Psoas muscle (tissue), 8 donors: ENCODE data around the gene FAM229A. TPM values are rescaled to one million over a fixed set of nuclear protein-coding genes. Genes with fewer than 3 reads are reported as not detected.

Experiments used
- ATAC-seq, 4 donors: fragments of 200-7000 bp; cut with Tn5 transposase; one replicate each; pipeline ENCODE4 v1.9.1; 2020; ENCODE audit warnings: moderate library complexity in 3 of 4, mild to moderate bottlenecking in 2 of 4
- DNase-seq, 2 donors: peaks; one replicate each; pipeline ENCODE4 v3.0.0-alpha.2; 2020
- H3K27ac ChIP-seq: fragments of 200-600 bp; one replicate; pipeline ENCODE4 v1.8.0; 2022
- H3K27me3 ChIP-seq, 3 donors: fragments of 200-600 bp in 1 of 3; one replicate each; pipeline versions ENCODE4 v1.6.1 to v1.8.0; 2013 to 2022; ENCODE audit warnings: low read length in 2 of 3, mild to moderate bottlenecking in 2 of 3, moderate library complexity in 1 of 3; ENCODE audit not compliant: insufficient read depth in 3 of 3
- H3K36me3 ChIP-seq, 2 donors: fragments of 200-600 bp in 1 of 2; one replicate each; pipeline versions ENCODE4 v1.6.1 to v1.8.0; 2013 to 2022; ENCODE audit warnings: low read depth in 1 of 2, mild to moderate bottlenecking in 1 of 2, moderate library complexity in 1 of 2; ENCODE audit not compliant: insufficient read depth in 1 of 2
- H3K4me1 ChIP-seq: fragments of 200-600 bp; one replicate; pipeline ENCODE4 v1.8.0; 2022
- H3K4me3 ChIP-seq: fragments of 200-600 bp; one replicate; pipeline ENCODE4 v1.8.0; 2022; ENCODE audit warnings: mild to moderate bottlenecking
- H3K9me3 ChIP-seq: fragments of 200-600 bp; one replicate; pipeline ENCODE4 v1.8.0; 2022
- WGBS, 3 donors: extraction: QIAGEN DNeasy Blood & Tissue Kit; methylation state at CpG; one replicate each; pipeline versions ENCODE4 v1.1.6 to v1.1.7; 2013; 5-methylcytosine and 5-hydroxymethylcytosine counted together
- intact Hi-C, 2 donors: fragments of 100-400 bp; cut with DNase I; formaldehyde crosslinking; loops; one replicate each; pipeline versions ENCODE4 v1.11.0 to v1.14.2; 2022
- polyA plus RNA-seq, 3 donors: library from polyadenylated mRNA; stranded (reverse); fragments of 200-250 nt; gene quantifications; one replicate each; pipeline ENCODE4 v1.2.3, GENCODE V29; 2013
- total RNA-seq, 4 donors: library from RNA; stranded (reverse); fragmentation: NEBNext Ultra II Directional in 2 of 4; extraction: Animal tissue kit (Norgen Biotek cat#: 25700) in 2 of 4; gene quantifications; one replicate each; pipeline versions ENCODE4 v1.2.1 to v1.2.4, GENCODE V29; 2021 to 2023
- TF ChIP-seq, protein P1 (sequence below): fragments of 200-600 bp; IDR thresholded peaks from one replicate; pipeline ENCODE4 v1.8.0; 2022; ENCODE audit warnings: antibody characterized with exemption
- donor health status: healthy with polysubstance abuse.
- donor health status: DM: no; HTN: no; CAD: no; lungs with moderate emphysema.
- donor health status: Bipolar disorder and iron deficiency.
- donor health status: healthy.
- donor health status: DM: yes; HTN: yes; CAD: no.
- donor health status: DM: no; HTN: no; CAD: no.
- donor health status: DM: no; HTN: no; CAD: no.
- donor health status: DM: yes; HTN: yes; CAD: no.

Gene FAM229A
- total and polyA plus RNA-seq, 7 donors: 0.98 to 4.0 (median 1.9) TPM

DNA sequence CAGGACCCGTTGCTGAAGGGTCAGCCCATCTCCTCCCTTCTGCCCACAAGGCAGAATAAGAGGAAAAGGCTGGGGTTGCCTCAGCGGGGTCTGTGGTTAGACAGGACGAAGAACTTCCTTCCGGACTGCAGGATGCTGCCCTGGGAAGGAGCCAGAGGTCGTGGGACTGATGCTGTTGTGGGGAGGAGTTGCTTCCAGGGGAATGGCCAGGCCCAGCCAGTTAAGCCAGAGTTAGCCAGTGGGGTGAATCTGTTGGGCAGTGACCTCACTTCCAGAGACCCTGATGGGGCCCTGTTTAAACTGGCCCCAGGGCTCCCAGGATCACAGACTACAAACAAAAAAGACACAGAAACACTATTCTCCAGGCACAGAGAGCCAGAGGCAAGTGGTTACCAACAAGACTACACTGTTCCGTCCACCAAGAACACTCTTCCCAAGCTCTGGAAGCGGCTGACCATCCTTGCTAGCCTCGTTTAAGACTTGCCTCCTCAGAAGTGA lies 13.0 kb downstream of the FAM229A start:
- H3K27me3 ChIP-seq: no peaks in the 10 kb centered on the region
- WGBS, 3 donors: 53 to 63% (median 58%) methylated on average over 8 of the region's 8 CpGs
- H3K4me3 ChIP-seq: no peak overlapping the region
- no peak for ATAC-seq
- H3K4me1 ChIP-seq: peaks cover 17% of the 10 kb centered on the region
- H3K36me3 ChIP-seq: peaks cover 0 to 10% of the 10 kb centered on the region in 2 donors
- TF ChIP-seq, protein P1, sequence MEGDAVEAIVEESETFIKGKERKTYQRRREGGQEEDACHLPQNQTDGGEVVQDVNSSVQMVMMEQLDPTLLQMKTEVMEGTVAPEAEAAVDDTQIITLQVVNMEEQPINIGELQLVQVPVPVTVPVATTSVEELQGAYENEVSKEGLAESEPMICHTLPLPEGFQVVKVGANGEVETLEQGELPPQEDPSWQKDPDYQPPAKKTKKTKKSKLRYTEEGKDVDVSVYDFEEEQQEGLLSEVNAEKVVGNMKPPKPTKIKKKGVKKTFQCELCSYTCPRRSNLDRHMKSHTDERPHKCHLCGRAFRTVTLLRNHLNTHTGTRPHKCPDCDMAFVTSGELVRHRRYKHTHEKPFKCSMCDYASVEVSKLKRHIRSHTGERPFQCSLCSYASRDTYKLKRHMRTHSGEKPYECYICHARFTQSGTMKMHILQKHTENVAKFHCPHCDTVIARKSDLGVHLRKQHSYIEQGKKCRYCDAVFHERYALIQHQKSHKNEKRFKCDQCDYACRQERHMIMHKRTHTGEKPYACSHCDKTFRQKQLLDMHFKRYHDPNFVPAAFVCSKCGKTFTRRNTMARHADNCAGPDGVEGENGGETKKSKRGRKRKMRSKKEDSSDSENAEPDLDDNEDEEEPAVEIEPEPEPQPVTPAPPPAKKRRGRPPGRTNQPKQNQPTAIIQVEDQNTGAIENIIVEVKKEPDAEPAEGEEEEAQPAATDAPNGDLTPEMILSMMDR: no peak
- intact Hi-C loops: no loop called here
- peak overlapping the region; percentile 30 for H3K27ac ChIP-seq
- peak; percentile 56 to 65 for DNase-seq
- no peaks in the 10 kb centered on the region for H3K9me3 ChIP-seq

DNA sequence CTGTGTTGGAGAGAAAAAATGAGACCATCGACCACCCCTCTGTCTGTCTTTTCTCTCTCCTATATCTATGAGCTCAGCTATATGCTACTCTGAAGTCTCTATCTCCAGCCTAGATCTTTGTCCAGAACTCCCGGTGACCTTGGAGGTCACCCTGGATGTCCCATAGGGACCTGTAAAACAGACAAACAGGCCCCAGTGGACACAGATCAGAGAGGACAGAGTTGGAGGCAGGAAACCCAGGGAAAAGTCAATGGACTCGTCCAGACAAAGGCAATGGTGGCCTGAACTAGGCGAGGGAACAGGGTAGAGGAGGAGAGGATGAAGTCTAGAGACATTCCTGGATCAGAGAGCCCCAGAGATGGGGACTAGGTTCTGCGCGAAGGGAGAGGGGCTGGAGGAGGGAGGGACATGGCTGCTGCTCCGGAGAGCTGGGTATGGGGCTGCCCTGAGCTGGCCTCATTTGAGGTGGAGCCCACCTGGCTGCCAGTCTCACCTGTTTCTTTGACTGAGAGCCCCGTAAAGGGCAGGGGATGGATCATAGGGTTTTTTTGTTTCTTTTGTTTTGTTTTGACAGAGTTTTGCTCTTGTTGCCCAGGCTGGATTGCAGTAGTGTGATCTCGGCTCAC lies 15.6 kb downstream of the FAM229A start:
- WGBS, 3 donors: 75 to 84% (median 76%) methylated on average over 9 of the region's 9 CpGs
- H3K27me3 ChIP-seq: no peaks in the 10 kb centered on the region

DNA sequence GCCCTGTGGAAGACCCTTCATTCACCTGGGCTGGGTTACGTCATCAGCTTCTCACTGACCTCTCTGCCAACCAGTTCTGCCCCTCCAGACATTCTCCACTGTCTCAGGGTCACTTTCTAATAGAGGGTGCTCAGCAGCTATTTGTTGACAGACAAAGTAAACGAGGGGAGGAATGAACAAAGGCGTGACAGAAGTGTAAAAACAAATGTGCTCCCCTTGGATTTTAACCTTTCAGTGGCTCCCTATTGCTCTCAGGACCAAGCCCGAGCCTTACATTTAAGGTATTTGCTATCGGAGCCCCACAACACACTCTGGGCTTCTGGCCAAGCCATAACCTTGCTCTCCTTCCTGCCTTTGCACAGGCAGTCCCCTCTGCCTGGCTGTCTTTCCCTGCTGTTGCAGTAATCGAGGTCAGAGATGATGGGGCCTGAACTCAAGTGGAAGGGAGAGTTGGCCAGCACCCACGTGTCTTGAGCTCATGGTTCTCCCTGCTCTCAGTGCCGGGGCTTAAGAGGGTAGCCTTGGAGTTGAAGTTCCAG lies 16.9 kb downstream of the FAM229A start:
- 54 to 63% (median 57%) methylated on average over 8 of the region's 8 CpGs for WGBS, 3 donors
- Histone ChIP-seq H3K27me3 (no peaks in the 10 kb centered on the region), H3K4me1 (no peaks in the 10 kb centered on the region), H3K9me3 (no peaks in the 10 kb centered on the region), H3K27ac (no peak overlapping the region), H3K36me3 (no peaks in the 10 kb centered on the region), H3K4me3 (no peak overlapping the region)
- intact Hi-C loops: no loop called here
- TF ChIP-seq, protein P1: no peak
- no peak for ATAC-seq
- DNase-seq: no peak

More for the DNA sequence above, 15.6 kb downstream of the FAM229A start:
- no peak overlapping the region for H3K27ac ChIP-seq
- intact Hi-C loops: no loop called here
- no peaks in the 10 kb centered on the region for H3K4me1 ChIP-seq
- TF ChIP-seq, protein P1: no peak
- H3K9me3 ChIP-seq: no peaks in the 10 kb centered on the region
- ATAC-seq (no peak), DNase-seq (no peak)
- H3K36me3 ChIP-seq: no peaks in the 10 kb centered on the region
- no peak overlapping the region for H3K4me3 ChIP-seq

DNA sequence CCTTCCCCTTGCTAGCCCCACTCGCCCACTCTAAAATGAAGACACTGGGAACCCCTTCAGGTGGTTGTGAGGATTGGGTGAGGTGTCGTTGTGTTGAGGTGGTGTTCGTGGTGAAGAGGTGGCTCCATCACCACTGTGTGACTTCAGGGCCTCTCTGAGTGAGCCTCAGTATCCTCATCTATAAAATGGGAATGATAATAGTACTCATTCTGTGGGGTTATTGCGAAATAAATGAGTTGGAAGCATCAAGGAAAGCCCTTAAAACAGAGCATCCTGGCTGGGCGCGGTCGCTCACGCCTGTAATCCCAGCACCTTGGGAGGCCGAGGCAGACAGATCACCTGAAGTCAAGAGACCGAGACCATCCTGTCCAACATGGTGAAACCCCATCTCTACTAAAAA lies 19.6 kb downstream of the FAM229A start:
- Histone ChIP-seq H3K9me3 (no peaks in the 10 kb centered on the region), H3K36me3 (no peaks in the 10 kb centered on the region), H3K27ac (no peak overlapping the region), H3K27me3 (no peaks in the 10 kb centered on the region), H3K4me3 (no peak overlapping the region), H3K4me1 (no peaks in the 10 kb centered on the region)
- ATAC-seq: no peak
- intact Hi-C loops: no loop called here
- 97 to 98% (median 97%) methylated on average over 10 of the region's 10 CpGs for WGBS, 3 donors
- no peak for DNase-seq
- TF ChIP-seq, protein P1: no peak
